ENCODE measurements around the gene ANKRD52.

DNA sequence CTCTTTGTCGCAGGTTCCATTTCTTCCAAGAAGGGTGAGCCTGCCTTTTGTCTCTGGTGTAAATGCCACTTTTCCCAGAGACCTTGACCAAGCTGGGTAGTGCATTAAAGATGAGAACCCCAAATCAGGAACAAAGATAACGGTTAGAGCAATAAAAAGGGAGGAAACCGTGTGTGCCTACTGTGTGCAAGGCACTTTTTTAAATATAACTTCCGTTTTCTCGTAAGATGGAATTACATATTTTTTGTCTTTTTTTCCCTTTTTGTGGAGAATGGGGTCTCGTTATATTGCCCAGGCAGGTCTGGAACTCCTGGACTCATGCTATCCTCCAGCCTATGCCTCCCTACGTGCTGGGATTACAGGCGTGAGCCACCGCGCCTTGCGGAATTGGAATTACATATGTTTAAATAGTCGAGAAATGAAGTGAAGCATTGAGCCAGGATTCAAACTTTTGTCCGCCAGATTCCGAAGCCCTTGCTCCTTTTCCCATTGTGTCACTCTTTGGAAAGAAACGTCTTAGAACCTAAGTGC lies 34.5 kb downstream of the ANKRD52 start:
- TF ChIP-seq CTCF (IDR thresholded peaks at IDR 0.05) (no peak), EZH2 (IDR thresholded peaks at IDR 0.05) (no peak)

Data from neural progenitor cell (in vitro differentiated cells).